NCI-H1417 (cell line): ENCODE data around the gene ATXN2.
"Not testable (repeated sequence)": the region's sequence is repeated elsewhere in the genome, so short reads cannot be mapped to it uniquely, and the experiment has no call there.

Experiments
- DNase-seq, 3 experiments: peaks; one replicate each; lab custom pipeline; 2025; lab: John Stamatoyannopoulos, UW

The ATXN2 gene, protein sequence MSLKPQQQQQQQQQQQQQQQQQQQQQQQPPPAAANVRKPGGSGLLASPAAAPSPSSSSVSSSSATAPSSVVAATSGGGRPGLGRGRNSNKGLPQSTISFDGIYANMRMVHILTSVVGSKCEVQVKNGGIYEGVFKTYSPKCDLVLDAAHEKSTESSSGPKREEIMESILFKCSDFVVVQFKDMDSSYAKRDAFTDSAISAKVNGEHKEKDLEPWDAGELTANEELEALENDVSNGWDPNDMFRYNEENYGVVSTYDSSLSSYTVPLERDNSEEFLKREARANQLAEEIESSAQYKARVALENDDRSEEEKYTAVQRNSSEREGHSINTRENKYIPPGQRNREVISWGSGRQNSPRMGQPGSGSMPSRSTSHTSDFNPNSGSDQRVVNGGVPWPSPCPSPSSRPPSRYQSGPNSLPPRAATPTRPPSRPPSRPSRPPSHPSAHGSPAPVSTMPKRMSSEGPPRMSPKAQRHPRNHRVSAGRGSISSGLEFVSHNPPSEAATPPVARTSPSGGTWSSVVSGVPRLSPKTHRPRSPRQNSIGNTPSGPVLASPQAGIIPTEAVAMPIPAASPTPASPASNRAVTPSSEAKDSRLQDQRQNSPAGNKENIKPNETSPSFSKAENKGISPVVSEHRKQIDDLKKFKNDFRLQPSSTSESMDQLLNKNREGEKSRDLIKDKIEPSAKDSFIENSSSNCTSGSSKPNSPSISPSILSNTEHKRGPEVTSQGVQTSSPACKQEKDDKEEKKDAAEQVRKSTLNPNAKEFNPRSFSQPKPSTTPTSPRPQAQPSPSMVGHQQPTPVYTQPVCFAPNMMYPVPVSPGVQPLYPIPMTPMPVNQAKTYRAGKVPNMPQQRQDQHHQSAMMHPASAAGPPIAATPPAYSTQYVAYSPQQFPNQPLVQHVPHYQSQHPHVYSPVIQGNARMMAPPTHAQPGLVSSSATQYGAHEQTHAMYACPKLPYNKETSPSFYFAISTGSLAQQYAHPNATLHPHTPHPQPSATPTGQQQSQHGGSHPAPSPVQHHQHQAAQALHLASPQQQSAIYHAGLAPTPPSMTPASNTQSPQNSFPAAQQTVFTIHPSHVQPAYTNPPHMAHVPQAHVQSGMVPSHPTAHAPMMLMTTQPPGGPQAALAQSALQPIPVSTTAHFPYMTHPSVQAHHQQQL

DNA sequence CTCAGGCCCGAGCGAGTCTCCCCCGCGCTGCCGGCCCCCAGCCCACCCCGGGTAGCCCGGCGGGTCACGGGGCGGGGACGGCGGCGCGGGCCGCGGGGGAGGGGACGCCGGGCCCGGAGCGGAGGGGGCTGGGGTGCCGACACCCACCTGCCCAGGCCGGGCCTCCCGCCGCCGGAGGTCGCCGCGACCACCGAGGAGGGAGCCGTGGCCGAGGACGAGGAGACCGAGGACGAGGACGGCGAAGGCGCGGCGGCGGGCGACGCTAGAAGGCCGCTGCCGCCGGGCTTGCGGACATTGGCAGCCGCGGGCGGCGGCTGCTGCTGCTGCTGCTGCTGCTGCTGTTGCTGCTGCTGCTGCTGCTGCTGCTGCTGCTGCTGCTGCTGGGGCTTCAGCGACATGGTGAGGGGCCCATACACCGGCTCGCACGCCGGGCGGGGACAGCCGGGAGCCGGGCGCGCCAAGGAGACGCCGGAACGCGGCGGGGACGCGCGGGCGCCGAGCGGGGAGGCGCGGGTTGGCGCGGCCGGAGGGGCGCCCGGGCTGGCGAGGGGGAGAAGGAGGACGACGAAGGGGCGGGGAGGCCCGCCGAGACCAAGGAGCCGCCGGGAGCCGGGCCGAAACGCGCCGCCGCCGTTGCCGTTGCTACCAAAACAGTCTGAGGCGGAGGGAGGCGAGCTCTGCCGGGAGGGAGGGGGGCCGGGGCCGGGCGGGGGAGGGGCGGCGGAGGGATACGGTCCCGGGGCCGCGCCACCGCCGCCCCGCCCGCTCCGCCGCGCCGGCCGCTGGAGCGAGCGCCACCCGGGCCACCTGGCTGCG is at the start of gene ATXN2:
Gene ATXN2, minus strand, starts transcription at position 679 of the 816 bp plus-strand sequence. Its CDS starts 281 bp downstream, at position 398.
- peak in 2 of 3 experiments; percentile 80 to 98 for DNase-seq

DNA sequence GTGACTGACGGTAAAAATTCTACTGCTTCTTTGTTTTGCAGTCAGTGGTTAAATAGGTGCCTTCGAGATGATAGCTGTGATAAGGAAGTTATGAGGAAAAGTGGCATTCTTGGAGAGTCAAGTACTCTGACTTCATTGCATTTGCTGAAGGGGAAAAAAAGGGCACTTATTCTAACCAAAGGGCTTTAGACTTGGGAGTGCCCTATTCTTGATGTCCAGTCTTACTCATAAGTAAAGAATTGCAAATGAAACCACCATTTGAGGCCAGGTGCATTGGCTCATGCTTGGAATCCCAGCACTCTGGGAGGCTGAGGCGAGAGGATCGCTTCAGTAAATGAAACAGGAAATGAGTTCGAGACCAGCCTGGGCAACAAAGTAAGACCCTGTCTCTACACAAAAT is 46.3 kb upstream of the ATXN2 start:
- DNase-seq = no peak

DNA sequence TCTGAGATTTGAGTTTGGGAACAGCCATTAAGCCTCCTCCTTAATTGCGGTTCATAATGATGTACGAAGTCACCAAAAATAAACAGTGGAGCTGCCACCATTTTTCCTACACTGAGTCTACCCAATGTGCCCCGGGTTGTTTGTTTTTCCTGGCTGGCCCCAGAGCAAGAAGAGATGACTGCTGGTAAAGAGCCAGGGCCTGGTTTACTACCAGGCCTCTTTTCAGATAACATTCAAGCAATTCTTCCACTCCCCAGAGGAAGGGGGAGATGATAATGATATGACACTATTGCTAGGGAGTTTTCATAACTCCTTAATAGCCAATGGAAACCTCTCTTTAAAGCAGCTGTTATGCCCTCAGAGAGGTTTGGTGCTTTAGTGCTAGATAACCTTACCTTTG is 44.3 kb upstream of the ATXN2 start:
- DNase-seq = peak in 1 of 3 experiments; percentile 16

DNA sequence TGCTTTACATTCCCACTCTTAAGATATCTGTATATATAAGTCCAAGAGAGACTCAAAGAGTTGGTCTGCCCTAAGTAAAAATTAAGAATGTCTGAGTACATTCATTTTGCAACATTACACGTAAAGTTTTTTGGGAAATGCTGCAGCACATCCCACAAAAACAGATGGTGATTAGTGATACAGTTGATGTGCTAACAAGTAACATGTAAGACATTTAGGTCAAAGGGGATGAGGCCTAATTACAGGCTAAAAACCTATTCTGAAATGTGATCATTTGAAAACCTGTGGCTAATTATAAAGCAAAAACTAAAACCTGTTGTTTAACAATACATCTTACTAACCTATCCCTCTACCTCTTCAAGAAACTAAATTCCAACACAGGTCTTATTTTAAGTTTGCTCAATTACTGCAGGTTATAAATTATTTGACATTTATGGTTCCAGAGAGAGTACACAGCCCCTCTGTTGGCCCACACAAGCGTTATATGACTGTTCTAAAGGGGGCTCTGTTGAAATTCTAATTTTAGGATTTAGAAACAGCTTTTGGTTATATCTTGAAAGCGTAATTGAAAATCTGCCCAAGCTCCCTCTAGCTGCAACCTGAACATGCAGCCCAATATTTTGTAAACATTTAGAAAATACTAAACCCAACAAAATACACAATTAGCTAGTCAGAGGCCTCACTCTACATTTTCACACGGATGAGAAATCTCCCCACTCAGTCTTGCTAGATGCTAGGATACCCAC is 43.7 kb upstream of the ATXN2 start:
- DNase-seq = no peak

DNA sequence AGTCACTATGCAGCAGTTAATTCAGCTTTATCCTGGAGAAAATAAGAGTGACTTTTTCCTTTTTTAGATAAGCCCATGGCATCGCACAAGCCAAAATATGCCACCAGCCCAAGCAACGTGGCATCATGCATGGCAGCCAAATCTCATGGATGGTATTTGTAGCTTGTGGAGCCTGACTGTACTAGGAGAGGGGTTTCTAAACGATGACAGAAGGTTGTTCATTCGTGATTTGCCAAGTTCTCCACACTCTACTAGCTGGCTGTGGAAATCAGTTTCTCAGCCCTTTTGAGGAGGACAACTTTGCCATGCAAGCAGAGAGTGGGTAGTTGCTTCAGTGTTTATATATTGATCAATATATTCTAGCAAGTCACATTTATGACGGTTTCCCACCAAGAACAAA is 41.4 kb upstream of the ATXN2 start:
- no peak for DNase-seq

DNA sequence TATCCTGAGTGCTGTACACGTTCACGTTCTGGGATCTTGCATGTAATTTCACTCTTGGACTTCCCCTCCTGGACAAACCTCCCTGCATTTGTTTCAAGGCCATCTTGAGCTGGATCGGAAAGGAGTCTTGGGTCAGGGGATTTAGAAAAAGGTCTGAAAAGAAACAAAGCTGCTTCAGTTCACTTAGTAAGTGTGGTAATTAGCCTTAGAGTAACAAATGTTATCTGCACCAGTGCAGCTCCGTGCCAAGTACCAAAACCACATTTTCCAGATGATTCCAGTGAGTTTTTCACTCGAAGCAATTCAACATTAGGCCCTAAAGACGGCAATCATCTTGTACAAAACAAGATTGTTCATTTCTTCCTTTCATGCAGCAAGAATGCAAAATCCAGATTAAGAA is 39.4 kb upstream of the ATXN2 start:
- no peak for DNase-seq

DNA sequence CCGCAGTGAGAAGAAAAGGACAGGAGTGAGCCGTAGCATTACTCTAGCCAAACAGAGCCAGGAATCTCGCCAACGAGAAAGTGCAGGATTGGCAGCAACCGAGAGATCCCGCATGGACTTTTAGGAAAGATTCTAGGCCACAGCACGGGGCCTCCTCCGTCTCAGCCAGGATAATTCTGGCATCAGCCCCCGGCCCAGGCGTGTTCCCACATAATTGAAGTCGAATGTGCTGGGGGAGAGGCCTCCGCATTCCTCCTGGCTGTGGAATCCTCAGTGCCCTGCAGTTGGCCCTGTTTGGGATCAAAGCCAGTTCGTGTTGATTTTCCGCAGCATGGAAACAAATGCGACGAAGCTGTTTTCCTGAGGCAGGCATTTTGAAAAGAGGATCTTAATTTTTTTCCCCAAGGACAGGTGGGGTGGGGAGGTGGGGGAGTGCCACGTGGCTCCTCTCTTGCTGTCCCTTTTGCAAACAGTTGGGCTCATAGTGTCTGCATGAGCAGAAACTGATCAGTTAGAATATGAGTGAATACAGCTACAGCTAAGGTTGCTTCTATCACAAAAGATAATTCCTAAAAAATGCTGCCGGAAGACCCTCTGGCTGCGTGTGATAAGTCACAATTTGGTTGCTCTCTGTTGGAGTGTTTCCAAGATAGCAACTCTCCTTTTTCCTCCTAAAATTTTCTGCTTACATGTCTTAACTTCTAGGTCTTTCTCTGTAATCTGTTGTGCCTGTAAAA is 37.3 kb upstream of the ATXN2 start:
- no peak for DNase-seq

DNA sequence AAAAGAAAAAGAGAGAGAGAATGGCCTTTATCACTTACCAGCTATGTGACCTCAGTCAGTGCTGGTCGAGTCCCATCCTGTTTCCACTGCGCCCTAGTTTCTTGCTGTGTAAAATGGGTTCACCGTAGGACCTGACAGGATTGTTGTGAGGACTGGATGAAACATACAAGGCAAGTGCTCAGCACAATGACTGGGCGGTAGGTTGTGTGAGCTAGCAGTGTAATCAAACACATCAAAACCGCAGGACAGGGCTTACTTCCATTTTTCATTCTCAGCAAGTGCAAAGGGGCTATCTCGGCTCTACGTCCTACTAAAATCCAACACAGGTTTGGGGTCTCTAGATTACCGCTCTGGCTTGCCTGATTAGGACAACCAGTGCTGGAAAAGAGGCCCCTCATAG is 36.4 kb upstream of the ATXN2 start:
- DNase-seq = no peak

DNA sequence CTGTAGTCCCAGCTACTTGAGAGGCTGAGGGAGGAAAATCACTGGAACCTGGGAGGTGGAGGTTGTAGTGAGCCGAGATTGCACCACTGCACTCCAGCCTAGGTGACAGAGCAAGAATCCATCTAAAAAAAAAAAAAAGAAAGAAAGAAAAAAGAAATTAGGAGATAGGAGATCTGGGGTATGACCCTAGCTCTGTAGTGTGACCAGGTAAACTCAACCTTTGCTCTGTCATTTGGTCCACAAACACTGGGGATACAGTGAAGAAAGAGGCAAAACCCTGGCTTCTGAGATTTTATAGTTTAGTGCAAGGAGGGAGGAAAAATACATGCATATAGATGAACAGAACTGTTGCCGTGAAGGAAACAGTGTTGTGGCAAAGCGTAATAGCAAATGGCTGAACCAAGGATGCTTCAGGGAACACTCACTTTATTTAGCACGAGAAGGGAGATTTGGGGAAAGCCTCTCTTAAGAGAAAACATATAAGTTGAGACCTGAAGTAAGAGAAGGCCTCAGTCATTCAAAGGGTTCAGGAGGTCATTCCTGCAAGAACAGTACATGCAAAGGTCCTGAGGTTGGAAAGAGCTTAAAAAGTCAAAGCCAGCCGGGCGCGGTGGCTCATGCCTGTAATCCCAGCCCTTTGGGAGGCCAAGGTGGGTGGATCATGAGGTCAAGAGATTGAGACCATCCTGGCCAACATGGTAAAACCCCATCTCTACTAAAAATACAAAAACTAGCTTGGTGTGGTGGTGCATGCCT is 29.6 kb upstream of the ATXN2 start:
- DNase-seq = no peak

DNA sequence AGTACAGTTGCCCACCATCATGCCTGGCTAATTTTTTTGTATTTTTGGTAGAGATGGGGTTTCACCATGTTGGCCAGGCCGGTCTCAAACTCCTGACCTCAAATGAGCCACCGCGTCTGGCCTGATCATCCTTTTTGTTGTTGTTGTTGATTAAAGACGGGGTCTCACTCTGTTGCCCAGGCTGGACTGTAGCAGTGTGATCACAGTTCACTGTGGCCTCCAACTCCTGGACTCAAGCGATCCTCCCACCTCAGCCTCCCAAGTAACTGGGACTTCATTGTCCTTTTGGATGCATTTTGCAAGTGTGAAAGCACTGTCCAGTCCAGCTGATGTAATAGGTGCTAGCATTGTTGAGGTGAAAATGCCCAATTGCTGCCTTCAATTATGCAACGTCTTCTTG is 27.1 kb upstream of the ATXN2 start:
- DNase-seq = no peak

DNA sequence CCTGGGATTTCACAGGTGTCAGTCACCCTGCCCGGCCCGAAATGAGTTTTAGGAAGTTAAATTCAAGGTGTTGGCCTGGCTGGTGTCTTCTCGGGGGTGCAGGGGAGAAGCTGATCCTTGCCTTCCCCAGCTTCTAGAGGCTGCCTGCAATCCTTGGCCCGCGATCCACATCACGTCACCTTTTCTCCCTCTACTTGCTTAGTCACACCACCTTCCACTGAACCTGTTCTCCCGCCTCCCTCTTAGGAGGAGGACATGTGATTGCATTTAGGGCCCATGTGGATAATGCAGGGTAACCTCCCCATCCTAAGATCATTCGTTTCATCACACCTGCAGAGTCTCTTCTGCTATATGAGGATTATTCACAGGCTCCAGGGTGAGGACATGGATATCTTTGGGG is 25.4 kb upstream of the ATXN2 start:
- no peak for DNase-seq

DNA sequence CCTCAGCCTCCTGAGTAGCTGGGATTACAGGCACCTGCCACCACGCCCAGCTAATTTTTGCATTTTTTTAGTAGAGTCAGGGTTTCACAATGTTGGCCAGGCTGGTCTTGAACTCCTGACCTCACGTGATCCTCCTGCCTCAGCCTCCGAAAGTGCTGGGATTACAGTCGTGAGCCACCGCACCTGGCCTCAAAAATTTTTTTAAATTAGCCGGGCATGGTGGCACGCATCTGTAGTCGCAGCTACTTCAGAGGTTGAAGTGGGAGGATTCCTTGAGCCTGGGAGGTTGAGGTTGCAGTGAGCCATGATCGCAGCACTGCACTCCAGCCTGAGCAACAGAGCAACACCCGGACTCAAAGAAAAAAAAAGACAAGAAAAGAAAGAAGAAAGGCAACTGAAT is 18.7 kb upstream of the ATXN2 start:
- not testable (repeated sequence) for DNase-seq

DNA sequence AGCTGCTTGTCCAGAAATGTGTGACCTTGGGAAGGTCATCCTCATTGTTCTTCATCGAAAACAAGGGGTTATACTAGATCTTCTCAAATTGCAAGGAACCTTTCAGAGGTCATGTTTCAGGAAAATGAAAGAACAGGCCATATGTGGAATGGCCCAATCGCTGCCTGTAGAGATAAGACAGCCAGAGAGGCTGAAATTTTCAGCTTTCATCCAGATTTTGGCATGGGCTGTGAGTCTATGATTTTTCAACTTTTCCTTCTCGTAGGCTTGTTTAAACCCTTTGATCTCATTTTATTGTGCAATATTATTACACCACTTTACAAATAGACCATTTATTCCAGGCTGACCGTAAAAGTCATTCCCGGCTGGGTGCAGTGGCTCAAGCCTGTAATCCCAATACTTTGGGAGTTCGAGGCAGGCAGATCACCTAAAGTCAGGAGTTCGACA is 17.1 kb upstream of the ATXN2 start:
- no peak for DNase-seq

DNA sequence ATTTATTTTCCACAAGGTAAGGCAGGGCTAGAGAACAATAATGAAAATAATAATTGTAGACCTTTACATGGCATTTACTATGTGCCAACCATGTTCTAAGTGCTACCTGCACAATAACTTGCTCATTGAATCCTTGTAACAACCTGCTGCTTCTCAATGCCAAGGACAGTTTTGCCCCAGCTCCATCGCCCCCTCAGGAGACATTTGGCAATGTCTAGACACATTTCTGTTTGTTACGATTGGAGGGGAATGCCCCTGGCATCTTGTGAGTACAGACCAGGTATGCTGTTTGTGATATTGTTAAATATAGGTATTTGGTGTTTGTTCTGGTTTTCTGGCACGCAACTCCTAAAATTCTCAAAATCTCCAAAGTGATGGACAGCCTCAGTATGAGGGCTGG is 8.1 kb upstream of the ATXN2 start:
- DNase-seq = no peak

DNA sequence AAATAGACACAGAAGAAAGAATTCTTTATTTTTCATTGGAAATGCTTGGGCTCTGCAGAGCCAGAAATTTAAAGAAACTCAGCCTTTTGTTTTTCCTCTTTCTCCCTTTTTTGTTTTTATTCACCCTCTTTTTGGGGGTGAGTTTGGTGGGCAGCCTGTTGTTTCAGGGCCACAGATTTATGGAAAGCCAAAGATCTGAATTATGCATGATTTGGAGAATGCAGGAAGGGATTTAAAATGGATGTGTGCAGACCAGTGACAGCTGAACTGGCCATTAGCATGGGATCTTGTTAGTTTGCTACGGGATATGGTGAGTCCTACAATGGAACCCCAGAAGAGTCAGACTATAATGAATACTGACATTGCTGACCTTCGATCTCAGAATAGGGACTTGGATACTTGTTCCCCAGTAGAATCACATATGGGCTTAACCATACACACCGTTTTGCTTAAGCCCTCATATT is 7.7 kb upstream of the ATXN2 start:
- no peak for DNase-seq

DNA sequence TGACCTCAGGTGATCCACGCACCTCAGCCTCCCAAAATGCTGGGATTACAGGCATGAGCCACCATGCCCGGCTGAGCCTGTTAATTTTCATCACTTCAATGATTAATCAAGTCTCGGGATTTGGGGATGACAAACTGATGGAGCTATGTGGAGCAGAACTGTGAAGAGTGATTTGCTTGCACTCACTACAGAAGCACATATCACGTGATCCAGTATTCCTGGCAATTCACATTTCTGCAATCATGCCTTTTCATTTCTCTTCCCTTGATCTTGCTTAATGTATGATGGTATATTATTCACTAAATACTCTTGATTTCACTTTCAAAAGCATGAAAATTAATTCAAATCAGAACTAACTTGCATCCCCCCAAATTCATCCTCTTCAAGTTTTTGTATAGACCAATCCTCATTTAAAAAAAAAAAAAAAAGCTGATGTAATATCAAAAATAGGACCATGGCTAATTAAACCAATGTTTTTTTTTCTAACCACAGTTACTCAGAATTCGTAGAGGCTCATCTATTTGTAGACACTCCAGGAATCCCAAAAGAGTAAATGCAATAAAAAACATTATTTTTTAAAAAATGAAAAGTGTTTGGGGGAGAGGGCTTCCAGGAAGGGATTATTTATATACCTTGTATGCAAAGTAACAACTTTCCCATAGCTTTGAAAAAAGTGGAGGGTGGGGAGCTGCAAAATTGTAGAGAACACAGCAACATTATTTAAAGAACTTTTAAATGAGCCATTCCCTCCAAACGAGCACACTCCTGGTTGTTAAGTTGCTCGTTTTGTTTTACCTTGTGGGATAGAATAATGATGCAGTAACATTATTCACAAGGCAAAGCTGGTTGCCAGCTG is 7.0 kb upstream of the ATXN2 start:
- no peak for DNase-seq

DNA sequence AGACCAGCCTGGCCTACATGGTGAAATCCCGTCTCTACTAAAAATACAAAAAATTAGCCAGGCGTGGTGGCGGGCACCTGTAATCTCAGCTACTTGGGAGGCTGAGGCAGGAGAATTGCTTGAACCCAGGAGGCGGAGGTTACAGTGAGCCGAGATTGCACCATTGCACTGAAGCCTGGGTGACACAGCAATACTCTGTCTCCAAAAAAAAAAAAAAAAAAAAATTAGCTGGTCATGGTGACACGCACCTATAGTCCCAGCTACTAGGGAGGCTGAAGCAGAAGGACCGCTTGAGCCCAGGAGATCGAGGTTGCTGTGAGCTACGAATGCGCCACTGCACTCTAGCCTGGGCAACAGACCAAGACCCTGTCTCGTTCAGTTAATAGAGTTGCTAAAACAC is 3.7 kb upstream of the ATXN2 start:
- DNase-seq = not testable (repeated sequence)

DNA sequence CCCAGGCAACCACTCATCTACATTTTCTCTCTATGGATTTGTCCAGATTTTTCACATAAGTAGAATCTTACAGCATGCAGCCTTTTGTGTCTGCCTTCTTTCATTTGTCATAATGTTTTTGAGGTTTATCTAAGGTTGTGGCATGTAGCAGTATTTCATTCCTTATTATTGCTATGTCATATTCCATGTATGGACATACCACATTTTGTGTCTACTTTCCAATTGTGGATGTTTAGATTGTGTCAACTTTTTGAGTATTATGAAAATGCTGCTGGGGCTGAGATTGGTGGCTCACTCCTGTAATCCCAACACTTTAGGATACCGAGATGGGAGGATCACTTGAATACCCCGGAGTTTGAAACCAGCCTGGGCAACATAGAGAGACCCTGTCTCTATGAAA is 3.2 kb upstream of the ATXN2 start:
- DNase-seq = no peak
